Peyer's patch (tissue), 4 donors: ENCODE measurements around the gene GPT2. TPM values are rescaled to one million over a fixed set of nuclear protein-coding genes. Genes with fewer than 3 reads are reported as not detected.

Source experiments
- DNase-seq, 3 donors: peaks; one replicate each; pipeline ENCODE4 v3.0.0-alpha.2; 2017 to 2019
- H3K27ac ChIP-seq, 4 donors: fragments of 200-600 bp; sonication (generic); one replicate each; pipeline ENCODE4 v1.5.1; 2016 to 2019
- H3K27me3 ChIP-seq, 2 donors: fragments of 200-600 bp; sonication (generic); one replicate each; pipeline ENCODE4 v1.5.1; 2019
- H3K36me3 ChIP-seq, 3 donors: fragments of 200-600 bp; sonication (generic); one replicate each; pipeline ENCODE4 v1.5.1; 2016 to 2019
- H3K4me1 ChIP-seq, 4 donors: fragments of 200-600 bp; sonication (generic); one replicate each; pipeline ENCODE4 v1.5.1; 2016 to 2019
- H3K4me3 ChIP-seq, 4 donors: fragments of 200-600 bp; sonication (generic); 1 replicate in 3 of 4; 2 replicates in 1 of 4; pipeline ENCODE4 v1.5.1; 2016 to 2019; ENCODE audit warnings: mild to moderate bottlenecking in 1 of 4
- H3K9me3 ChIP-seq, 4 donors: fragments of 200-600 bp; sonication (generic); one replicate each; pipeline ENCODE4 v1.5.1; 2016 to 2019; ENCODE audit warnings: mild to moderate bottlenecking in 1 of 4
- POLR2A ChIP-seq, 2 donors: fragments of 450-650 bp; IDR thresholded peaks; one replicate each; pipeline ENCODE4 v1.5.1; 2017; ENCODE audit warnings: antibody characterized with exemption in 2 of 2, mild to moderate bottlenecking in 2 of 2, moderate library complexity in 2 of 2
- total RNA-seq, 4 donors: library from RNA; depleted of rRNA; stranded (reverse); fragments of >200 nt; gene quantifications; one replicate each; pipeline ENCODE4 v1.1.0, GENCODE V29; 2016
- TF ChIP-seq, protein P1 (sequence below), 6 experiments: fragments of 450-650 bp in 4 of 6; fragments of 200-600 bp in 2 of 6; sonication (generic) in 1 of 6; IDR thresholded peaks; one replicate each; pipeline ENCODE4 v1.5.1; 2017 to 2019; ENCODE audit warnings: antibody characterized with exemption in 6 of 6, mild to moderate bottlenecking in 3 of 6, moderate library complexity in 1 of 6

The GPT2 gene
- total RNA-seq, 4 donors from 2014 or later = 9.6 to 23.1 (median 18.2) TPM

DNA sequence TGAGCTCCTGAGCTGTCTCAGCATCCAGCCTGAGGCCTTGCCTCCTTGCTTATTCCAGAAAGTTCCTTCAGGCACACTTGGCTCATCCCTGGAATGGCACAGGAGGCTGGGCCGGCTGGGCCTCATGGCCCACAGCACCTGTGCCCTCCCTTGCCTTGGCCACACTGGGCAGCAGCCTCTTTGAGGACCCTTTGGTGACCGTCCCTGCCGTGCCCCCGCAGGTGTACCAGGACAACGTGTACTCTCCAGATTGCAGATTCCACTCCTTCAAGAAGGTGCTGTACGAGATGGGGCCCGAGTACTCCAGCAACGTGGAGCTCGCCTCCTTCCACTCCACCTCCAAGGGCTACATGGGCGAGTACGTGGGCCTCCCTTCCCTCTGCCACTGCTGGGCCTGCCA is 34.2 kb downstream of the GPT2 start:
- H3K27ac ChIP-seq = peak overlapping the region in 2 of 4 donors; percentile 59 to 67
- peaks cover 0 to 1% (median 0%) of the 10 kb centered on the region in 3 donors for H3K36me3 ChIP-seq

DNA sequence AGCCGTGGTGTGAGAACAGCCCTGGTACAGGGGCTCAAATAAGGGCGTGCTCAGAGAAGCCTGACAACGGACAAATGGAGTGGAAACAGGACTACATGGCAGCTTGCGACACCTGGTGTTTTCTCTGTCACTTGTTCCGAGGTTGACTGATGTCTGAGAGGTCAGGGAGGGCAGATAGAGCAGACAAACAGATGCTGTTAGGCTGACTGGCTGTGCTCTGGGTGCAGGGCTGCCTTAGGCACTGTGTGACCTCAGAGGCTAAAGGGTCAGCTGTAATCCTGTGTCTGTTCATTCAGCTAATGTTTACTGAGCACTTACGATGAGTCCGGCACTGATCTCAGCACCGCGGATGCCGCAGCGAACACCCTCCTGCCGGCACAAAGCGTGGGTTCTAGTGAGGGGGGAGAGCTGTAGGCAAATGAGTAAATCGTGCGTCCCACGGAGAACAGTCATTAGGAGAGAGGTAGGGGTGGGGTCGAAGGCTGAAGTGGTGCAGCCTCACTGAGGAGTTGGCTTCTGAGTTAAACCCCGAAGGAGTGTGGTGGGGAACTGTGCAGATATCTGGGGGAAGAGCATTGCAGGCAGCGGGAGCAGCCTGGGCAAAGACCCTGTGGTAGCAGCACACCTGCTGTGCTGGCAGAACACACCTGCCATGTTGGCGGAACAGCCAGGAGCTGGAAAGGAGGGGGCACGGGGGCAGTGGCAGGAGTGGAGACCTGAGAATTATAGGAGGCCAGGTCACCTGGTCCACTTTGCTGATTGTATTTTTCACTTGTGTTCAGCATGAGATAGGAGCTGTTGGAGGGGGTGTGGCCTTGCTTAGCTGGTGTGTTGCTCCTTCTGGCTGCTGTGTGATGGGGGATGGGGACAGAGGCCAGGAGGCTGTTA is 35.0 kb downstream of the GPT2 start:
- TF ChIP-seq, protein P1, sequence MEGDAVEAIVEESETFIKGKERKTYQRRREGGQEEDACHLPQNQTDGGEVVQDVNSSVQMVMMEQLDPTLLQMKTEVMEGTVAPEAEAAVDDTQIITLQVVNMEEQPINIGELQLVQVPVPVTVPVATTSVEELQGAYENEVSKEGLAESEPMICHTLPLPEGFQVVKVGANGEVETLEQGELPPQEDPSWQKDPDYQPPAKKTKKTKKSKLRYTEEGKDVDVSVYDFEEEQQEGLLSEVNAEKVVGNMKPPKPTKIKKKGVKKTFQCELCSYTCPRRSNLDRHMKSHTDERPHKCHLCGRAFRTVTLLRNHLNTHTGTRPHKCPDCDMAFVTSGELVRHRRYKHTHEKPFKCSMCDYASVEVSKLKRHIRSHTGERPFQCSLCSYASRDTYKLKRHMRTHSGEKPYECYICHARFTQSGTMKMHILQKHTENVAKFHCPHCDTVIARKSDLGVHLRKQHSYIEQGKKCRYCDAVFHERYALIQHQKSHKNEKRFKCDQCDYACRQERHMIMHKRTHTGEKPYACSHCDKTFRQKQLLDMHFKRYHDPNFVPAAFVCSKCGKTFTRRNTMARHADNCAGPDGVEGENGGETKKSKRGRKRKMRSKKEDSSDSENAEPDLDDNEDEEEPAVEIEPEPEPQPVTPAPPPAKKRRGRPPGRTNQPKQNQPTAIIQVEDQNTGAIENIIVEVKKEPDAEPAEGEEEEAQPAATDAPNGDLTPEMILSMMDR (IDR thresholded peaks at IDR 0.05) = peak in 1 of 6 experiments; percentile 24
- no peak for TF ChIP-seq POLR2A (IDR thresholded peaks at IDR 0.05)
- Histone ChIP-seq H3K4me1 (peaks cover 0 to 3% (median 0%) of the 10 kb centered on the region in 4 donors), H3K4me3 (no peak overlapping the region), H3K36me3 (peaks cover 0 to 9% (median 0%) of the 10 kb centered on the region in 3 donors), H3K27me3 (no peaks in the 10 kb centered on the region), H3K9me3 (no peaks in the 10 kb centered on the region), H3K27ac (peak overlapping the region in 2 of 4 donors; percentile 59 to 67)
- DNase-seq = peak in 2 of 3 donors; percentile 56 to 65

More for the DNA sequence above, 34.2 kb downstream of the GPT2 start:
- no peak overlapping the region for H3K4me3 ChIP-seq
- TF ChIP-seq POLR2A (IDR thresholded peaks at IDR 0.05) = no peak
- TF ChIP-seq, protein P1 (IDR thresholded peaks at IDR 0.05) = no peak
- peaks cover 0 to 3% (median 0%) of the 10 kb centered on the region in 4 donors for H3K4me1 ChIP-seq
- H3K9me3 ChIP-seq = no peaks in the 10 kb centered on the region
- DNase-seq = no peak
- no peaks in the 10 kb centered on the region for H3K27me3 ChIP-seq

DNA sequence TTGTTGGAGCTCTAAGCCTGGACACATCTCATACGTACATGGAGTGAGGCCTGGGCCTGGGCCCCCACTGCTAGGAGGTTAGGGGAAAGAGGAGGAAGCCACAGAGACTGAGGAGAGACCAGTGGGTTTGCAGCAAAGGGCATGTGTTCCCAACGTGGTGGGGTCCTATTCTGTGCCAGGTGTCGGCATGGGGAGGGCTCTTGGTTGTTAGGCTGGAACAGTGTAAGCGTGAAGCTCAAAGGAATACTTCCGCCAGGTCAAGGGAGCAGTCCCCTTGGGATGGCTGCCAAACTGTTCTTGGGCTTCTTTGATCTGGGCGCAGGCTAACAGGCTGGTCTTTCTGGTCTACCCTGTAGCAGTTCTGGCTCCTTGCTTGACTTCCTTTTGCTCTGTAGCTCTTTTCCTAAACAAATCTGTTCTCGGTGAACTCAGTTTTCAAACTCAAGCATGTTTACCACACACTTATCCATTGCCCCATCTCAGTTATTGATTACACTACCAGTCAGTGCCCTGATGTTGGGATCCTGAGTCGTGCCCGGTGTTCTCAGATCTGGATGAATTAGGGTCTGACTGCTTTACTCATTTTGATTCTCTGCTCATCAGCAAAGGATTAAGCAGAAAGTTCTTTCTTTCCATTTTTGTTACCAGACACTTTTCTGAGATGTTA is 36.4 kb downstream of the GPT2 start:
- no peaks in the 10 kb centered on the region for H3K9me3 ChIP-seq
- peaks cover 0 to 12% (median 0%) of the 10 kb centered on the region in 3 donors for H3K36me3 ChIP-seq
- H3K4me3 ChIP-seq = no peak overlapping the region
- TF ChIP-seq POLR2A (IDR thresholded peaks at IDR 0.05) = no peak
- TF ChIP-seq, protein P1 (IDR thresholded peaks at IDR 0.05) = no peak
- H3K27ac ChIP-seq = no peak overlapping the region
- no peaks in the 10 kb centered on the region for H3K27me3 ChIP-seq
- no peak for DNase-seq
- peaks cover 0 to 3% (median 0%) of the 10 kb centered on the region in 4 donors for H3K4me1 ChIP-seq

DNA sequence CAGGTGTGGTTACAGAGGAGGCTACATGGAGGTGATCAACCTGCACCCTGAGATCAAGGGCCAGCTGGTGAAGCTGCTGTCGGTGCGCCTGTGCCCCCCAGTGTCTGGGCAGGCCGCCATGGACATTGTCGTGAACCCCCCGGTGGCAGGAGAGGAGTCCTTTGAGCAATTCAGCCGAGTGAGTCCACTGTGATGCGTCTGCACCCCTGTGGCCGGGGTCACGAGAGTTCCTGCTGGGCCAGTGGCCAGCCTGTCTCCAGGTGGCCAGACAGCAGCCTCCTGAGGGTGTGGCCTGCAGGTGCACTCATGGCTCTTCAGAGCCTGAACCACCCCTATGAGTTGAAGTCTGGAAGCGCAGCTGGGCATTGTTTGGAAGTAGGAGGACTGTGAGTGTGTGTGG is 38.1 kb downstream of the GPT2 start:
- TF ChIP-seq, protein P1 (IDR thresholded peaks at IDR 0.05) = no peak
- TF ChIP-seq POLR2A (IDR thresholded peaks at IDR 0.05) = no peak
- no peak overlapping the region for H3K27ac ChIP-seq

DNA sequence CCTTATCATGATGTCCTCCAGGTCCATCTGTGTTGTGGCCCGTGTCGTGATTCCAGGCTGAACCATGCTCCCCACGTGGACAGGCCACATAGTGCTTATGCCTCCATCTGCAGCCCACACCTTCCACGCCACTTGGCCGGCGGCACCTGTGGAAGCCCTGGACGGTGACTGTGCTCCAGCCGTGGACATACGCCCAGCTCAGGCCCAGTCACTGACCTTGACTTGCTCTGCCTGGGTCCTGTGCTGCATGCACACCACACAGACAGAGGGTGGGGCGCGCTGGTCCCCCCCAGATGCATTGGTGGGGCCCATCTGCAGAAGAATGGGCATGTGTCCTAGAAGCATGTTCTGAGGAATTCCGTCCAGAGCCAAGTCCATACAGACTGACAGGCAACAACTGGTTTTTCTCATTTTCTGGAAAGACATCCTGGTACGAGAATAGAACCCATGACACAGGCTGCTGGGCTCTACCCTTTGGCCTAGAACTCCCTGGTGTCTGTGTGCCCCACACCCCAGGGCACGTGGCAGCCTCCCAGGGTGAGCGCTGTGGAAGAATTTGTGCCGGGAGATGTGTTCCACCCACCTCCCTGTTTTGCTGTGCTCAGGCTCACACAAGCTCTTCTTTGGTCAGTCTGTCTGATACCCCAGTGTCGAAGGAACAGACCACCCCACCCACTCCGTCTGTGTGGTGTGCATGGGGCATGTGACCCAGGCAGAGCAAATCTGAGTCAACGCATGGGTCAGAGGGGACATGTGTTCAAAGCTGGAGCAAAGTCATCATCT is 39.5 kb downstream of the GPT2 start:
- peaks cover 0 to 12% (median 0%) of the 10 kb centered on the region in 3 donors for H3K36me3 ChIP-seq
- no peak overlapping the region for H3K27ac ChIP-seq
- H3K4me1 ChIP-seq = no peaks in the 10 kb centered on the region
- no peaks in the 10 kb centered on the region for H3K9me3 ChIP-seq
- DNase-seq = no peak
- no peaks in the 10 kb centered on the region for H3K27me3 ChIP-seq
- TF ChIP-seq, protein P1 (IDR thresholded peaks at IDR 0.05) = no peak
- TF ChIP-seq POLR2A (IDR thresholded peaks at IDR 0.05) = no peak
- no peak overlapping the region for H3K4me3 ChIP-seq

More for the DNA sequence above, 38.1 kb downstream of the GPT2 start:
- H3K4me1 ChIP-seq = peaks cover 0 to 3% (median 0%) of the 10 kb centered on the region in 4 donors
- DNase-seq = no peak
- H3K9me3 ChIP-seq = no peaks in the 10 kb centered on the region
- no peaks in the 10 kb centered on the region for H3K27me3 ChIP-seq
- peaks cover 0 to 12% (median 0%) of the 10 kb centered on the region in 3 donors for H3K36me3 ChIP-seq
- H3K4me3 ChIP-seq = no peak overlapping the region
